WTC11 (cell line): ENCODE results near the gene PTEN. TPM values are rescaled to one million over a fixed set of nuclear protein-coding genes. Genes with fewer than 3 reads are reported as not detected.

Experiments
- ATAC-seq: fragments of 200-7000 bp; cut with Tn5 transposase; 2 replicates; pipeline ENCODE4 v1.10.0; 2021; ENCODE audit warnings: mild to moderate bottlenecking, moderate library complexity
- Bru-seq: library from RNA; stranded (reverse); fragments of 400-500 nt; gene quantifications from one replicate; lab custom pipeline; 2021; lab: Mats Ljungman, UMichigan
- CTCF ChIA-PET: fragments of 300-600 bp; sonication (Branson Sonifier 250); formaldehyde crosslinking; loops from one replicate; lab custom pipeline; 2021; ENCODE audit warnings: antibody characterized with exemption; lab: Charles Lee
- POLR2A ChIA-PET: fragments of 350-600 bp; sonication (Branson Sonifier 250); formaldehyde crosslinking; loops from one replicate; lab custom pipeline; 2021; ENCODE audit warnings: antibody characterized with exemption; lab: Charles Lee
- DNase-seq: peaks from one replicate; pipeline ENCODE4 v3.0.0; 2021; ENCODE audit warnings: low spot score
- H3K27ac Mint-ChIP-seq: 2 replicates; pipeline ENCODE4 v1.8.0; 2021; ENCODE audit warnings: mixed read lengths
- H3K27me3 Mint-ChIP-seq: 2 replicates; pipeline ENCODE4 v1.8.0; 2021; ENCODE audit warnings: low read depth, mild to moderate bottlenecking, moderate library complexity, mixed read lengths
- H3K36me3 Mint-ChIP-seq: 2 replicates; pipeline ENCODE4 v1.8.0; 2021; ENCODE audit warnings: mixed read lengths
- H3K4me1 Mint-ChIP-seq: 2 replicates; pipeline ENCODE4 v1.8.0; 2022; ENCODE audit warnings: mixed read lengths
- H3K4me3 Mint-ChIP-seq: 2 replicates; pipeline ENCODE4 v1.8.0; 2021; ENCODE audit warnings: mild to moderate bottlenecking, moderate library complexity, mixed read lengths
- H3K9me3 Mint-ChIP-seq: 2 replicates; pipeline ENCODE4 v1.8.0; 2021; ENCODE audit warnings: mixed read lengths
- ATF1 ChIP-seq: sonication (generic); formaldehyde crosslinking; IDR thresholded peaks from 2 replicates; pipeline ENCODE4 v1.8.1; 2023; ENCODE audit warnings: mild to moderate bottlenecking, moderate library complexity, missing genetic modification reagents
- CREB1 ChIP-seq: sonication (generic); formaldehyde crosslinking; IDR thresholded peaks from 2 replicates; pipeline ENCODE4 v1.8.0; 2023; ENCODE audit warnings: mild to moderate bottlenecking, missing genetic modification reagents
- ELF4 ChIP-seq: sonication (generic); formaldehyde crosslinking; IDR thresholded peaks from 2 replicates; pipeline ENCODE4 v1.8.1; 2022; ENCODE audit warnings: low read depth, mild to moderate bottlenecking, moderate library complexity, missing genetic modification reagents
- ESRRA ChIP-seq: sonication (generic); formaldehyde crosslinking; IDR thresholded peaks from 2 replicates; pipeline ENCODE4 v1.8.1; 2022; ENCODE audit warnings: mild to moderate bottlenecking, missing genetic modification reagents, borderline replicate concordance
- ETV6 ChIP-seq: sonication (generic); formaldehyde crosslinking; IDR thresholded peaks from 2 replicates; pipeline ENCODE4 v1.8.1; 2022; ENCODE audit warnings: mild to moderate bottlenecking, missing genetic modification reagents
- FOXK1 ChIP-seq: sonication (generic); formaldehyde crosslinking; IDR thresholded peaks from 2 replicates; pipeline ENCODE4 v1.8.0; 2022; ENCODE audit warnings: mild to moderate bottlenecking, moderate library complexity, missing genetic modification reagents
- GABPB1 ChIP-seq: sonication (generic); formaldehyde crosslinking; IDR thresholded peaks from 2 replicates; pipeline ENCODE4 v1.8.1; 2023; ENCODE audit warnings: mild to moderate bottlenecking, missing genetic modification reagents
- KAT7 ChIP-seq: sonication (generic); formaldehyde crosslinking; IDR thresholded peaks from 2 replicates; pipeline ENCODE4 v1.8.1; 2023; ENCODE audit warnings: missing genetic modification reagents, mild to moderate bottlenecking, borderline replicate concordance
- NR1H2 ChIP-seq: sonication (generic); formaldehyde crosslinking; IDR thresholded peaks from 2 replicates; pipeline ENCODE4 v1.9.0; 2021; ENCODE audit warnings: mild to moderate bottlenecking, moderate library complexity, missing genetic modification reagents
- RELA ChIP-seq: sonication (generic); formaldehyde crosslinking; IDR thresholded peaks from 2 replicates; pipeline ENCODE4 v1.8.1; 2022; ENCODE audit warnings: missing genetic modification reagents, mild to moderate bottlenecking, borderline replicate concordance
- SP1 ChIP-seq: sonication (generic); formaldehyde crosslinking; conservative IDR thresholded peaks from 2 replicates; pipeline ENCODE4 v1.8.1; 2022; ENCODE audit warnings: missing genetic modification reagents
- TEAD4 ChIP-seq: sonication (generic); formaldehyde crosslinking; IDR thresholded peaks from 2 replicates; pipeline ENCODE4 v1.8.0; 2022; ENCODE audit warnings: mild to moderate bottlenecking, missing genetic modification reagents
- TP53 ChIP-seq: sonication (generic); formaldehyde crosslinking; IDR thresholded peaks from 2 replicates; pipeline ENCODE4 v1.8.1; 2023; ENCODE audit warnings: mild to moderate bottlenecking, missing genetic modification reagents
- ZBTB21 ChIP-seq: sonication (generic); formaldehyde crosslinking; IDR thresholded peaks from 2 replicates; pipeline ENCODE4 v1.8.1; 2023; ENCODE audit warnings: mild to moderate bottlenecking, missing genetic modification reagents, borderline replicate concordance
- ZNF317 ChIP-seq: sonication (generic); formaldehyde crosslinking; IDR thresholded peaks from 2 replicates; pipeline ENCODE4 v1.8.1; 2023; ENCODE audit warnings: low read depth, mild to moderate bottlenecking, moderate library complexity, missing genetic modification reagents, borderline replicate concordance
- ZNF416 ChIP-seq: fragments of 250-450 bp; sonication (Bioruptor Pico); IDR thresholded peaks from 2 replicates; pipeline ENCODE4 v1.9.0; 2021; ENCODE audit warnings: mild to moderate bottlenecking, inconsistent platforms
- long read RNA-seq, 3 experiments: library from RNA in 1 of 3; library from capped mRNA in 1 of 3; library from polyadenylated mRNA in 1 of 3; unstranded in 2 of 3; stranded (forward) in 1 of 3; transcript quantifications; one replicate each; pipeline ENCODE4 v2.0.0, GENCODE V29; 2021
- total RNA-seq: library from RNA; stranded (reverse); gene quantifications from 3 replicates; pipeline ENCODE4 v1.2.3, GENCODE V29; 2021
- TF ChIP-seq, protein P1 (sequence below): sonication (generic); formaldehyde crosslinking; IDR thresholded peaks from 2 replicates; pipeline ENCODE4 v1.8.0; 2022; ENCODE audit warnings: missing genetic modification reagents
- TF ChIP-seq, protein P2 (sequence below): fragments of 250-450 bp; sonication (Bioruptor Pico); IDR thresholded peaks from 2 replicates; pipeline ENCODE4 v1.8.0; 2021; ENCODE audit warnings: mild to moderate bottlenecking
- TF ChIP-seq, protein P3 (sequence below): sonication (generic); formaldehyde crosslinking; IDR thresholded peaks from 2 replicates; pipeline ENCODE4 v1.8.0; 2022; ENCODE audit warnings: mild to moderate bottlenecking, missing genetic modification reagents
- TF ChIP-seq, protein P4 (sequence below): sonication (generic); formaldehyde crosslinking; IDR thresholded peaks from 2 replicates; pipeline ENCODE4 v1.8.0; 2023; ENCODE audit warnings: mild to moderate bottlenecking, missing genetic modification reagents
- TF ChIP-seq, protein P5 (sequence below): sonication (generic); formaldehyde crosslinking; IDR thresholded peaks from 2 replicates; pipeline ENCODE4 v1.8.1; 2023; ENCODE audit warnings: mild to moderate bottlenecking, moderate library complexity, missing genetic modification reagents
- TF ChIP-seq, protein P6 (sequence below): sonication (generic); formaldehyde crosslinking; IDR thresholded peaks from 2 replicates; pipeline ENCODE4 v1.8.0; 2022; ENCODE audit warnings: mild to moderate bottlenecking, missing genetic modification reagents

Gene PTEN
- 44.5 to 54.2 TPM (median 45.6 TPM) in 3 replicates for total RNA-seq
- percentile 92 among the genes with signal in this experiment for Bru-seq, nascent RNA
- long read RNA-seq, experiment 1, full-length matches to known transcripts, result 133 of 162 reads
- long read RNA-seq, experiment 1, partial matches to known transcripts, result 3 of 162 reads
- long read RNA-seq, experiment 1, other reads (novel, unspliced or antisense), result 26 of 162 reads
- long read RNA-seq, experiment 2, full-length matches to known transcripts, result 23 of 65 reads
- long read RNA-seq, experiment 2, partial matches to known transcripts, result 7 of 65 reads
- long read RNA-seq, experiment 2, other reads (novel, unspliced or antisense), result 35 of 65 reads
- long read RNA-seq, experiment 3, partial matches to known transcripts, result 1 of 7 reads
- long read RNA-seq, experiment 3, other reads (novel, unspliced or antisense), result 6 of 7 reads

DNA sequence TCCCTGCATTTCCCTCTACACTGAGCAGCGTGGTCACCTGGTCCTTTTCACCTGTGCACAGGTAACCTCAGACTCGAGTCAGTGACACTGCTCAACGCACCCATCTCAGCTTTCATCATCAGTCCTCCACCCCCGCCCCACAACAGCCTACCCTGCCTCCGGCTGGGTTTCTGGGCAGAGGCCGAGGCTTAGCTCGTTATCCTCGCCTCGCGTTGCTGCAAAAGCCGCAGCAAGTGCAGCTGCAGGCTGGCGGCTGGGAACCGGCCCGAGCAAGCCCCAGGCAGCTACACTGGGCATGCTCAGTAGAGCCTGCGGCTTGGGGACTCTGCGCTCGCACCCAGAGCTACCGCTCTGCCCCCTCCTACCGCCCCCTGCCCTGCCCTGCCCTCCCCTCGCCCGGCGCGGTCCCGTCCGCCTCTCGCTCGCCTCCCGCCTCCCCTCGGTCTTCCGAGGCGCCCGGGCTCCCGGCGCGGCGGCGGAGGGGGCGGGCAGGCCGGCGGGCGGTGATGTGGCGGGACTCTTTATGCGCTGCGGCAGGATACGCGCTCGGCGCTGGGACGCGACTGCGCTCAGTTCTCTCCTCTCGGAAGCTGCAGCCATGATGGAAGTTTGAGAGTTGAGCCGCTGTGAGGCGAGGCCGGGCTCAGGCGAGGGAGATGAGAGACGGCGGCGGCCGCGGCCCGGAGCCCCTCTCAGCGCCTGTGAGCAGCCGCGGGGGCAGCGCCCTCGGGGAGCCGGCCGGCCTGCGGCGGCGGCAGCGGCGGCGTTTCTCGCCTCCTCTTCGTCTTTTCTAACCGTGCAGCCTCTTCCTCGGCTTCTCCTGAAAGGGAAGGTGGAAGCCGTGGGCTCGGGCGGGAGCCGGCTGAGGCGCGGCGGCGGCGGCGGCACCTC is at the start of gene PTEN, which contains the start of gene KLLN:
PTEN (plus strand) TSS at position 573 of the 891 bp plus-strand sequence. CDS start 845 bp downstream, outside the sequence.
KLLN (minus strand) TSS at position 481 of the 891 bp plus-strand sequence. CDS start 1,046 bp downstream, outside the sequence.
- Mint-ChIP-seq H3K36me3 (peaks cover 5% of the 10 kb centered on the region), H3K4me3 (peak within 1 kb of the TSS; percentile 98), H3K27ac (peak within 1 kb of the TSS; percentile 99), H3K4me1 (peaks cover 37% of the 10 kb centered on the region), H3K27me3 (peaks cover 4% of the 10 kb centered on the region), H3K9me3 (no peaks in the 10 kb centered on the region)
- CTCF ChIA-PET, result interaction anchor here (0.8 to 2.8 kb wide), 10 partner anchors 13 to 865 kb away, joined by 3 to 19 read pairs (median 5); partner anchors contain the start of genes ATAD1 and RNLS
- peak; percentile 84 for DNase-seq
- POLR2A ChIA-PET, result interaction anchor here (0.5 to 3.0 kb wide), 15 partner anchors 9 to 1474 kb away, joined by 3 to 24 read pairs (median 3); partner anchors contain the start of gene ATAD1
- peak; percentile 70 for ATAC-seq
- TF ChIP-seq CREB1 (CRISPR knock-in tag), result no peak
- TF ChIP-seq ZNF416 (CRISPR knock-in tag), result no peak
- TF ChIP-seq, protein P1, sequence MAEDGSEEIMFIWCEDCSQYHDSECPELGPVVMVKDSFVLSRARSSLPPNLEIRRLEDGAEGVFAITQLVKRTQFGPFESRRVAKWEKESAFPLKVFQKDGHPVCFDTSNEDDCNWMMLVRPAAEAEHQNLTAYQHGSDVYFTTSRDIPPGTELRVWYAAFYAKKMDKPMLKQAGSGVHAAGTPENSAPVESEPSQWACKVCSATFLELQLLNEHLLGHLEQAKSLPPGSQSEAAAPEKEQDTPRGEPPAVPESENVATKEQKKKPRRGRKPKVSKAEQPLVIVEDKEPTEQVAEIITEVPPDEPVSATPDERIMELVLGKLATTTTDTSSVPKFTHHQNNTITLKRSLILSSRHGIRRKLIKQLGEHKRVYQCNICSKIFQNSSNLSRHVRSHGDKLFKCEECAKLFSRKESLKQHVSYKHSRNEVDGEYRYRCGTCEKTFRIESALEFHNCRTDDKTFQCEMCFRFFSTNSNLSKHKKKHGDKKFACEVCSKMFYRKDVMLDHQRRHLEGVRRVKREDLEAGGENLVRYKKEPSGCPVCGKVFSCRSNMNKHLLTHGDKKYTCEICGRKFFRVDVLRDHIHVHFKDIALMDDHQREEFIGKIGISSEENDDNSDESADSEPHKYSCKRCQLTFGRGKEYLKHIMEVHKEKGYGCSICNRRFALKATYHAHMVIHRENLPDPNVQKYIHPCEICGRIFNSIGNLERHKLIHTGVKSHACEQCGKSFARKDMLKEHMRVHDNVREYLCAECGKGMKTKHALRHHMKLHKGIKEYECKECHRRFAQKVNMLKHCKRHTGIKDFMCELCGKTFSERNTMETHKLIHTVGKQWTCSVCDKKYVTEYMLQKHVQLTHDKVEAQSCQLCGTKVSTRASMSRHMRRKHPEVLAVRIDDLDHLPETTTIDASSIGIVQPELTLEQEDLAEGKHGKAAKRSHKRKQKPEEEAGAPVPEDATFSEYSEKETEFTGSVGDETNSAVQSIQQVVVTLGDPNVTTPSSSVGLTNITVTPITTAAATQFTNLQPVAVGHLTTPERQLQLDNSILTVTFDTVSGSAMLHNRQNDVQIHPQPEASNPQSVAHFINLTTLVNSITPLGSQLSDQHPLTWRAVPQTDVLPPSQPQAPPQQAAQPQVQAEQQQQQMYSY, result peak; percentile 94
- TF ChIP-seq FOXK1, result peak; percentile 78; the same call in 1 of the 2 replicates
- peak; percentile 97 for TF ChIP-seq SP1 (CRISPR knock-in tag)
- TF ChIP-seq ZNF317, result 0 out of 2 replicates have a peak, but pooled peaks have one; percentile 20
- peak; percentile 67; the same call in 1 of the 2 replicates for TF ChIP-seq GABPB1 (CRISPR knock-in tag)
- TF ChIP-seq RELA (CRISPR knock-in tag), result no peak
- TF ChIP-seq, protein P2, sequence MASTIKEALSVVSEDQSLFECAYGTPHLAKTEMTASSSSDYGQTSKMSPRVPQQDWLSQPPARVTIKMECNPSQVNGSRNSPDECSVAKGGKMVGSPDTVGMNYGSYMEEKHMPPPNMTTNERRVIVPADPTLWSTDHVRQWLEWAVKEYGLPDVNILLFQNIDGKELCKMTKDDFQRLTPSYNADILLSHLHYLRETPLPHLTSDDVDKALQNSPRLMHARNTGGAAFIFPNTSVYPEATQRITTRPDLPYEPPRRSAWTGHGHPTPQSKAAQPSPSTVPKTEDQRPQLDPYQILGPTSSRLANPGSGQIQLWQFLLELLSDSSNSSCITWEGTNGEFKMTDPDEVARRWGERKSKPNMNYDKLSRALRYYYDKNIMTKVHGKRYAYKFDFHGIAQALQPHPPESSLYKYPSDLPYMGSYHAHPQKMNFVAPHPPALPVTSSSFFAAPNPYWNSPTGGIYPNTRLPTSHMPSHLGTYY (CRISPR knock-in tag), result peak; percentile 61; the same call in 1 of the 2 replicates
- TF ChIP-seq ATF1 (CRISPR knock-in tag), result 0 out of 2 replicates have a peak, but pooled peaks have one; percentile 26
- TF ChIP-seq NR1H2 (CRISPR knock-in tag), result no peak
- peak; percentile 97; the same call in 1 of the 2 replicates for TF ChIP-seq KAT7 (CRISPR knock-in tag)
- peak; percentile 89 for TF ChIP-seq ETV6 (CRISPR knock-in tag)
- 0 out of 2 replicates have a peak, but pooled peaks have one; percentile 90 for TF ChIP-seq TP53 (CRISPR knock-in tag)
- TF ChIP-seq, protein P3, sequence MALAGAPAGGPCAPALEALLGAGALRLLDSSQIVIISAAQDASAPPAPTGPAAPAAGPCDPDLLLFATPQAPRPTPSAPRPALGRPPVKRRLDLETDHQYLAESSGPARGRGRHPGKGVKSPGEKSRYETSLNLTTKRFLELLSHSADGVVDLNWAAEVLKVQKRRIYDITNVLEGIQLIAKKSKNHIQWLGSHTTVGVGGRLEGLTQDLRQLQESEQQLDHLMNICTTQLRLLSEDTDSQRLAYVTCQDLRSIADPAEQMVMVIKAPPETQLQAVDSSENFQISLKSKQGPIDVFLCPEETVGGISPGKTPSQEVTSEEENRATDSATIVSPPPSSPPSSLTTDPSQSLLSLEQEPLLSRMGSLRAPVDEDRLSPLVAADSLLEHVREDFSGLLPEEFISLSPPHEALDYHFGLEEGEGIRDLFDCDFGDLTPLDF (CRISPR knock-in tag), result no peak
- TF ChIP-seq, protein P4, sequence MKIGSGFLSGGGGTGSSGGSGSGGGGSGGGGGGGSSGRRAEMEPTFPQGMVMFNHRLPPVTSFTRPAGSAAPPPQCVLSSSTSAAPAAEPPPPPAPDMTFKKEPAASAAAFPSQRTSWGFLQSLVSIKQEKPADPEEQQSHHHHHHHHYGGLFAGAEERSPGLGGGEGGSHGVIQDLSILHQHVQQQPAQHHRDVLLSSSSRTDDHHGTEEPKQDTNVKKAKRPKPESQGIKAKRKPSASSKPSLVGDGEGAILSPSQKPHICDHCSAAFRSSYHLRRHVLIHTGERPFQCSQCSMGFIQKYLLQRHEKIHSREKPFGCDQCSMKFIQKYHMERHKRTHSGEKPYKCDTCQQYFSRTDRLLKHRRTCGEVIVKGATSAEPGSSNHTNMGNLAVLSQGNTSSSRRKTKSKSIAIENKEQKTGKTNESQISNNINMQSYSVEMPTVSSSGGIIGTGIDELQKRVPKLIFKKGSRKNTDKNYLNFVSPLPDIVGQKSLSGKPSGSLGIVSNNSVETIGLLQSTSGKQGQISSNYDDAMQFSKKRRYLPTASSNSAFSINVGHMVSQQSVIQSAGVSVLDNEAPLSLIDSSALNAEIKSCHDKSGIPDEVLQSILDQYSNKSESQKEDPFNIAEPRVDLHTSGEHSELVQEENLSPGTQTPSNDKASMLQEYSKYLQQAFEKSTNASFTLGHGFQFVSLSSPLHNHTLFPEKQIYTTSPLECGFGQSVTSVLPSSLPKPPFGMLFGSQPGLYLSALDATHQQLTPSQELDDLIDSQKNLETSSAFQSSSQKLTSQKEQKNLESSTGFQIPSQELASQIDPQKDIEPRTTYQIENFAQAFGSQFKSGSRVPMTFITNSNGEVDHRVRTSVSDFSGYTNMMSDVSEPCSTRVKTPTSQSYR (CRISPR knock-in tag), result peak; percentile 9; the same call in 1 of the 2 replicates
- TF ChIP-seq, protein P5, sequence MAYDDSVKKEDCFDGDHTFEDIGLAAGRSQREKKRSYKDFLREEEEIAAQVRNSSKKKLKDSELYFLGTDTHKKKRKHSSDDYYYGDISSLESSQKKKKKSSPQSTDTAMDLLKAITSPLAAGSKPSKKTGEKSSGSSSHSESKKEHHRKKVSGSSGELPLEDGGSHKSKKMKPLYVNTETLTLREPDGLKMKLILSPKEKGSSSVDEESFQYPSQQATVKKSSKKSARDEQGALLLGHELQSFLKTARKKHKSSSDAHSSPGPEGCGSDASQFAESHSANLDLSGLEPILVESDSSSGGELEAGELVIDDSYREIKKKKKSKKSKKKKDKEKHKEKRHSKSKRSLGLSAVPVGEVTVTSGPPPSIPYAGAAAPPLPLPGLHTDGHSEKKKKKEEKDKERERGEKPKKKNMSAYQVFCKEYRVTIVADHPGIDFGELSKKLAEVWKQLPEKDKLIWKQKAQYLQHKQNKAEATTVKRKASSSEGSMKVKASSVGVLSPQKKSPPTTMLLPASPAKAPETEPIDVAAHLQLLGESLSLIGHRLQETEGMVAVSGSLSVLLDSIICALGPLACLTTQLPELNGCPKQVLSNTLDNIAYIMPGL, result peak; percentile 90; the same call in 1 of the 2 replicates
- 0 out of 2 replicates have a peak, but pooled peaks have one; percentile 50 for TF ChIP-seq ELF4 (CRISPR knock-in tag)
- TF ChIP-seq, protein P6, sequence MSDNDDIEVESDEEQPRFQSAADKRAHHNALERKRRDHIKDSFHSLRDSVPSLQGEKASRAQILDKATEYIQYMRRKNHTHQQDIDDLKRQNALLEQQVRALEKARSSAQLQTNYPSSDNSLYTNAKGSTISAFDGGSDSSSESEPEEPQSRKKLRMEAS (CRISPR knock-in tag), result peak; percentile 62; the same call in 1 of the 2 replicates
- TF ChIP-seq TEAD4 (CRISPR knock-in tag), result peak; percentile 69; the same call in 1 of the 2 replicates
- TF ChIP-seq ZBTB21 (CRISPR knock-in tag), result peak; percentile 75; the same call in 1 of the 2 replicates
- peak; percentile 58; the same call in 1 of the 2 replicates for TF ChIP-seq ESRRA (CRISPR knock-in tag)
